ENCODE measurements around the gene FREY1. TPM values are rescaled to one million over a fixed set of nuclear protein-coding genes. Genes with fewer than 3 reads are reported as not detected.

Gene FREY1
- total and polyA plus RNA-seq, 2 of the 13 experiments (the other 11 are each of a cell fraction or from before 2014, with no cell fraction given), result 0.44 to 0.73 TPM

- TF ChIP-seq ZNF609 (CRISPR knock-in tag; IDR thresholded peaks at IDR 0.05; ENCODE audit: borderline replicate concordance), result peak; percentile 69; the same call in 1 of the 2 replicates
- TF ChIP-seq, protein P1, sequence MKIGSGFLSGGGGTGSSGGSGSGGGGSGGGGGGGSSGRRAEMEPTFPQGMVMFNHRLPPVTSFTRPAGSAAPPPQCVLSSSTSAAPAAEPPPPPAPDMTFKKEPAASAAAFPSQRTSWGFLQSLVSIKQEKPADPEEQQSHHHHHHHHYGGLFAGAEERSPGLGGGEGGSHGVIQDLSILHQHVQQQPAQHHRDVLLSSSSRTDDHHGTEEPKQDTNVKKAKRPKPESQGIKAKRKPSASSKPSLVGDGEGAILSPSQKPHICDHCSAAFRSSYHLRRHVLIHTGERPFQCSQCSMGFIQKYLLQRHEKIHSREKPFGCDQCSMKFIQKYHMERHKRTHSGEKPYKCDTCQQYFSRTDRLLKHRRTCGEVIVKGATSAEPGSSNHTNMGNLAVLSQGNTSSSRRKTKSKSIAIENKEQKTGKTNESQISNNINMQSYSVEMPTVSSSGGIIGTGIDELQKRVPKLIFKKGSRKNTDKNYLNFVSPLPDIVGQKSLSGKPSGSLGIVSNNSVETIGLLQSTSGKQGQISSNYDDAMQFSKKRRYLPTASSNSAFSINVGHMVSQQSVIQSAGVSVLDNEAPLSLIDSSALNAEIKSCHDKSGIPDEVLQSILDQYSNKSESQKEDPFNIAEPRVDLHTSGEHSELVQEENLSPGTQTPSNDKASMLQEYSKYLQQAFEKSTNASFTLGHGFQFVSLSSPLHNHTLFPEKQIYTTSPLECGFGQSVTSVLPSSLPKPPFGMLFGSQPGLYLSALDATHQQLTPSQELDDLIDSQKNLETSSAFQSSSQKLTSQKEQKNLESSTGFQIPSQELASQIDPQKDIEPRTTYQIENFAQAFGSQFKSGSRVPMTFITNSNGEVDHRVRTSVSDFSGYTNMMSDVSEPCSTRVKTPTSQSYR (CRISPR knock-in tag; IDR thresholded peaks at IDR 0.05; ENCODE audit: borderline replicate concordance), result peak; percentile 80
- TF ChIP-seq GTF3A (CRISPR knock-in tag; conservative IDR thresholded peaks at IDR 0.05), result 0 out of 2 replicates have a peak, but pooled peaks have one; percentile 22
- TF ChIP-seq PHB2 (IDR thresholded peaks at IDR 0.05; ENCODE audit: partially characterized antibody), result no peak
- TF ChIP-seq, protein P2, sequence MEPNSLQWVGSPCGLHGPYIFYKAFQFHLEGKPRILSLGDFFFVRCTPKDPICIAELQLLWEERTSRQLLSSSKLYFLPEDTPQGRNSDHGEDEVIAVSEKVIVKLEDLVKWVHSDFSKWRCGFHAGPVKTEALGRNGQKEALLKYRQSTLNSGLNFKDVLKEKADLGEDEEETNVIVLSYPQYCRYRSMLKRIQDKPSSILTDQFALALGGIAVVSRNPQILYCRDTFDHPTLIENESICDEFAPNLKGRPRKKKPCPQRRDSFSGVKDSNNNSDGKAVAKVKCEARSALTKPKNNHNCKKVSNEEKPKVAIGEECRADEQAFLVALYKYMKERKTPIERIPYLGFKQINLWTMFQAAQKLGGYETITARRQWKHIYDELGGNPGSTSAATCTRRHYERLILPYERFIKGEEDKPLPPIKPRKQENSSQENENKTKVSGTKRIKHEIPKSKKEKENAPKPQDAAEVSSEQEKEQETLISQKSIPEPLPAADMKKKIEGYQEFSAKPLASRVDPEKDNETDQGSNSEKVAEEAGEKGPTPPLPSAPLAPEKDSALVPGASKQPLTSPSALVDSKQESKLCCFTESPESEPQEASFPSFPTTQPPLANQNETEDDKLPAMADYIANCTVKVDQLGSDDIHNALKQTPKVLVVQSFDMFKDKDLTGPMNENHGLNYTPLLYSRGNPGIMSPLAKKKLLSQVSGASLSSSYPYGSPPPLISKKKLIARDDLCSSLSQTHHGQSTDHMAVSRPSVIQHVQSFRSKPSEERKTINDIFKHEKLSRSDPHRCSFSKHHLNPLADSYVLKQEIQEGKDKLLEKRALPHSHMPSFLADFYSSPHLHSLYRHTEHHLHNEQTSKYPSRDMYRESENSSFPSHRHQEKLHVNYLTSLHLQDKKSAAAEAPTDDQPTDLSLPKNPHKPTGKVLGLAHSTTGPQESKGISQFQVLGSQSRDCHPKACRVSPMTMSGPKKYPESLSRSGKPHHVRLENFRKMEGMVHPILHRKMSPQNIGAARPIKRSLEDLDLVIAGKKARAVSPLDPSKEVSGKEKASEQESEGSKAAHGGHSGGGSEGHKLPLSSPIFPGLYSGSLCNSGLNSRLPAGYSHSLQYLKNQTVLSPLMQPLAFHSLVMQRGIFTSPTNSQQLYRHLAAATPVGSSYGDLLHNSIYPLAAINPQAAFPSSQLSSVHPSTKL (CRISPR knock-in tag; IDR thresholded peaks at IDR 0.05), result peak; percentile 36; the same call in 1 of the 2 replicates
- TF ChIP-seq YEATS2 (CRISPR knock-in tag; IDR thresholded peaks at IDR 0.05; ENCODE audit: borderline replicate concordance), result peak; percentile 47; the same call in 1 of the 2 replicates
- no peak for TF ChIP-seq ZNF256 (CRISPR knock-in tag; conservative IDR thresholded peaks at IDR 0.05)
- 0 out of 2 replicates have a peak, but pooled peaks have one; percentile 80 for TF ChIP-seq PAX8 (CRISPR knock-in tag; IDR thresholded peaks at IDR 0.05; ENCODE audit: borderline replicate concordance)
- no peak for TF ChIP-seq CEBPZ (IDR thresholded peaks at IDR 0.05; ENCODE audit: low read length)
- no peak for TF ChIP-seq NFKB2 (CRISPR knock-in tag; IDR thresholded peaks at IDR 0.05; ENCODE audit: borderline replicate concordance)
- peak; percentile 28; the same call in 1 of the 2 replicates for TF ChIP-seq SIN3A (IDR thresholded peaks at IDR 0.05; ENCODE audit: borderline replicate concordance, low read depth, low read length)
- TF ChIP-seq CBX5 (CRISPR knock-in tag; IDR thresholded peaks at IDR 0.05; ENCODE audit: borderline replicate concordance), result no peak
Observed at GRCh38 chr11:45921561-45922424, 14.7 kb upstream of the FREY1 start (continued).
